Transverse colon (tissue), 4 donors: ENCODE measurements around the gene FAAH2. TPM values are rescaled to one million over a fixed set of nuclear protein-coding genes. Genes with fewer than 3 reads are reported as not detected.
A peak's percentile ranks its signal among the peaks of the same experiment; 100 is the strongest.

Source experiments
- DNase-seq: peaks from one replicate; pipeline ENCODE4 v3.0.0-alpha.2; 2019
- H3K27ac ChIP-seq, 4 donors: fragments of 200-600 bp; sonication (generic); 2 replicates each; pipeline ENCODE4 v1.5.1; 2016 to 2018; ENCODE audit warnings: inconsistent platforms in 4 of 4
- H3K27me3 ChIP-seq: fragments of 200-600 bp; sonication (generic); 2 replicates; pipeline ENCODE4 v1.5.1; 2017; ENCODE audit warnings: inconsistent platforms
- H3K36me3 ChIP-seq, 4 donors: fragments of 200-600 bp; sonication (generic); 2 replicates each; pipeline ENCODE4 v1.5.1; 2017 to 2019; ENCODE audit warnings: inconsistent platforms in 4 of 4
- H3K4me1 ChIP-seq, 4 donors: fragments of 200-600 bp; sonication (generic); 2 replicates each; pipeline ENCODE4 v1.5.1; 2017 to 2020; ENCODE audit warnings: inconsistent platforms in 4 of 4
- H3K4me3 ChIP-seq, 4 donors: fragments of 200-600 bp; sonication (generic); 1 replicate in 1 of 4; 2 replicates in 3 of 4; pipeline versions ENCODE4 v1.5.1 to v1.6.1; 2017 to 2019; ENCODE audit warnings: inconsistent platforms in 4 of 4
- H3K9me3 ChIP-seq, 2 donors: fragments of 200-600 bp; sonication (generic); 2 replicates each; pipeline ENCODE4 v1.5.1; 2017 to 2019; ENCODE audit warnings: inconsistent platforms in 2 of 2
- CTCF ChIP-seq, 5 experiments: fragments of 200-600 bp in 3 of 5; fragments of 450-650 bp in 2 of 5; sonication (generic) in 3 of 5; IDR thresholded peaks; 1 replicate in 2 of 5; 2 replicates in 3 of 5; pipeline ENCODE4 v1.5.1; 2016 to 2017; ENCODE audit warnings: antibody characterized with exemption in 5 of 5, inconsistent platforms in 3 of 5, mild to moderate bottlenecking in 2 of 5, moderate library complexity in 1 of 5
- EP300 ChIP-seq: sonication (generic); formaldehyde crosslinking; IDR thresholded peaks from one replicate; pipeline ENCODE4 v1.6.1; 2017; ENCODE audit warnings: antibody characterized with exemption, low read depth
- POLR2A ChIP-seq: fragments of 450-650 bp; IDR thresholded peaks from one replicate; pipeline ENCODE4 v1.6.1; 2016; ENCODE audit warnings: antibody characterized with exemption, mild to moderate bottlenecking, moderate library complexity
- POLR2AphosphoS5 ChIP-seq, 3 donors: sonication (generic); formaldehyde crosslinking; IDR thresholded peaks; one replicate each; pipeline ENCODE4 v1.6.1; 2016; ENCODE audit warnings: antibody characterized with exemption in 3 of 3
- WGBS, 2 donors: methylation state at CpG; one replicate each; pipeline ENCODE4 v1.1.5; 2018; ENCODE audit warnings: low coverage in 1 of 2; 5-methylcytosine and 5-hydroxymethylcytosine counted together
- in situ Hi-C, 4 donors: fragments of 200-750 bp; cut with MboI; loops; one replicate each; pipeline versions ENCODE4 v1.15.0 to v1.15.1; 2017; ENCODE audit warnings: low sequenced_read_pairs in 3 of 4, low pct_ligation_motif_present in 1 of 4, low pct_unique_long_range_greater_than_20kb in 1 of 4
- intact Hi-C: fragments of 100-400 bp; cut with DNase I; formaldehyde crosslinking; loops from one replicate; pipeline ENCODE4 v1.15.1; 2023; ENCODE audit warnings: low total_unique reads
- total RNA-seq, 4 donors: library from RNA; depleted of rRNA; stranded (reverse); fragments of >200 nt; gene quantifications; one replicate each; pipeline ENCODE4 v1.1.0, GENCODE V29; 2016

The FAAH2 gene
- total RNA-seq, 4 donors from 2014 or later: 12.0 to 16.2 (median 14.5) TPM; not detected in 1

GRCh38 chrX:57447856-57448255 is 161.3 kb downstream of the FAAH2 start:
- in situ Hi-C loops (no loop called here), intact Hi-C loops (no loop called here)
- Histone ChIP-seq H3K4me1 (no peaks in the 10 kb centered on the region), H3K36me3 (no peaks in the 10 kb centered on the region), H3K27me3 (no peaks in the 10 kb centered on the region), H3K27ac (no peak overlapping the region), H3K9me3 (no peaks in the 10 kb centered on the region), H3K4me3 (no peak overlapping the region)
- no peak for TF ChIP-seq POLR2A
- TF ChIP-seq POLR2AphosphoS5 (IDR thresholded peaks at IDR 0.05): no peak
- no peak for TF ChIP-seq CTCF (IDR thresholded peaks at IDR 0.05)
- TF ChIP-seq EP300: no peak
- 55% methylated on average over 2 of the region's 2 CpGs; no CpG with 5 or more reads in 1 of the 2 donors for WGBS, 2 donors
- DNase-seq: no peak

- intact Hi-C loops (no loop called here), in situ Hi-C loops (no loop called here)
Measured at GRCh38 chrX:57451426-57452020, 165.0 kb downstream of the FAAH2 start.

GRCh38 chrX:57453901-57454300 is 167.4 kb downstream of the FAAH2 start:
- Histone ChIP-seq H3K36me3 (no peaks in the 10 kb centered on the region), H3K4me3 (no peak overlapping the region), H3K9me3 (no peaks in the 10 kb centered on the region), H3K4me1 (no peaks in the 10 kb centered on the region), H3K27ac (no peak overlapping the region), H3K27me3 (no peaks in the 10 kb centered on the region)
- TF ChIP-seq CTCF (IDR thresholded peaks at IDR 0.05) (peak in 4 of 5 experiments; percentile 22 to 35 (median 31)), POLR2AphosphoS5 (IDR thresholded peaks at IDR 0.05) (no peak)
- in situ Hi-C loops: no loop called here
- no peak for DNase-seq
- intact Hi-C loops: no loop called here
- 46% methylated on average over 4 of the region's 4 CpGs; no CpG with 5 or more reads in 1 of the 2 donors for WGBS, 2 donors

More at GRCh38 chrX:57451426-57452020, 165.0 kb downstream of the FAAH2 start:
- no peak overlapping the region for H3K4me3 ChIP-seq
- TF ChIP-seq EP300 (no peak), CTCF (IDR thresholded peaks at IDR 0.05) (no peak), POLR2AphosphoS5 (IDR thresholded peaks at IDR 0.05) (no peak), POLR2A (no peak)
- no peaks in the 10 kb centered on the region for H3K27me3 ChIP-seq
- 57% methylated on average over 3 of the region's 3 CpGs; no CpG with 5 or more reads in 1 of the 2 donors for WGBS, 2 donors
- no peaks in the 10 kb centered on the region for H3K9me3 ChIP-seq
- H3K4me1 ChIP-seq: no peaks in the 10 kb centered on the region
- no peak for DNase-seq
- H3K27ac ChIP-seq: no peak overlapping the region
- H3K36me3 ChIP-seq: no peaks in the 10 kb centered on the region

- intact Hi-C loops (no loop called here), in situ Hi-C loops (no loop called here)
- TF ChIP-seq POLR2A: no peak
- no peak for TF ChIP-seq POLR2AphosphoS5 (IDR thresholded peaks at IDR 0.05)
- TF ChIP-seq EP300: no peak
- TF ChIP-seq CTCF (IDR thresholded peaks at IDR 0.05): no peak
- Histone ChIP-seq H3K4me3 (no peak overlapping the region), H3K9me3 (no peaks in the 10 kb centered on the region), H3K27ac (no peak overlapping the region), H3K4me1 (no peaks in the 10 kb centered on the region), H3K36me3 (no peaks in the 10 kb centered on the region), H3K27me3 (no peaks in the 10 kb centered on the region)
- DNase-seq: no peak
- WGBS, 2 donors: 92% methylated on average over 6 of the region's 6 CpGs; no CpG with 5 or more reads in 1 of the 2 donors
Measured at GRCh38 chrX:57481514-57481913, 195.0 kb downstream of the FAAH2 start.
